ENCODE data around the gene ZNF687. TPM values are rescaled to one million over a fixed set of nuclear protein-coding genes. Genes with fewer than 3 reads are reported as not detected.

Gene ZNF687
- total RNA-seq, 1 donor from 2014 or later: 16.2 TPM

DNA sequence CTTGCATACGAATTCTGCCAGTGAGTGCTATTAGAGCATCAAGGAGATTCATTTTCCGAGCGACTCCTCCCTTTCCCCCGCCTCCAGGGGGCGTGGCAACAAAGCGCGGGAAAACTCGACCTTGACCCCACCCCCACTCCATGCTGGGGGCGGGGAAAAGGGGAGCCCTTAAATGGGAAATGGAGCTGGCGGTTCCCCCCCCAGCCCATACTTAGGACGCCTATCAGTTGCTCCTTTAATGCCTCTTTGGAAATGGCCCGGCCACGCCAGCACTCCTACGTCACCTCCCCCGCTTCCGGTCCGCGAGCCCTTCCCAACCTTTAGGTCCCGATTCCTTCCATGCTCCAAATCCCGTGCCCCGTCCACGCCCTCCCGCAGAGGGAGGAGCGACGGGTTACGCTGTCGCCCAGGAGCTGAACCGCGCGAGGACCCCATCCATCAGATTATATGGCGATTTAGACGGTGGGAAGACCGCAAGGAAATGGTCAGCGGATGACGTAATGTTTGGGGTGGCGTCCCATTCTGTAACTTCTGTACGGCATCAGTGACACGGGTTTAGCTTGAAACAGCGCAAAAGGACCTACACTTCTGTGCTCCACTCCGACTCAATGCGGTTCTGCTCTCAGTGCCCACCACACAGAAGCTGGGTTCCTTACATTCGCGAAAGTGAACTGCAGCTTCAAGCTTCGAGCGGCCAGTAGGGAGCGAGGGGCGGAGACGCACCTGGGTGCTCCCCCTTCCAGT is 702 bp upstream of the ZNF687 start:
- peak; percentile 96 for DNase-seq (ENCODE audit: low spot score)

DNA sequence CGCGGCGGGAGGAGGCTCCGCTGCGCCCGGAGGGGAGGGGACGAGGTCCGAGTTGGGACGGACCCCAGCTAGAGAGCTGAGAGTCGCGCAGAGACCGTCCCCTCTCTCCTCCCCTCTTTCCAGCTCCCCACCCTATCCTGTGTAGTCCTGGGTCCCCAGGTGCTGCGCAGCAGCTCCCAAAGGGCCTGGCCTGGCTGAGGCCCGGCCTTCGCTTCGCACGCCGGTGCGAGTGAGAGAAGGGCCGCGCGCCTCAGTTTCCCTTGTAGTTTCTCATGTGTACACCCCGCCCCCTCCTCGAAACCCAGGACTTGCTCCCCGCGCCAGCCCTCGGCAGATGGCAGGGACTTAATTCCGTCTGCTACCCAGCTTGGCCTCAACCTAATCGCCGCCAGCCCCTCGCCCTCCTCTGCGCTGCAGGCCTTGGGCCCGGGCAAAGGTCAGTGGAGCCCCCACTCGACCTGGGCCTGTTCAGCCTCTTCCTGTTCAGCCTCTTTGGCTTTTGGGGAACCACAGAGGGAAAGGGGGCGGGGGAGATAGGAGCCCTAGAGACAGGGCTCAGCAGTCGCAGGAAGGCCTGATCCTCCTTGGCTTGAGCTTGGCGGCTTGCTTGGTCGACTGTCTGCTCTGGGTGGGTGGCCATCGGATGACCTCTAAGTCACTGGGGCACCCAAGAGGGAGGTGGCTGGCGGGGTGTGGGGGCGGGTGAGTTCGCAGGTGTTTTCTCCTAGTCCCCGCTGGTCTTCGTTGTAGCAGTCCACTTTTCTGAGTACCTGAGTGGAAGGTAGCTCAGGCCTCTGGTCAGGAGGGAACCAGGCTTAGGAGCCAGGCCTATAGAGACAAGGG is 1.0 kb downstream of the ZNF687 start:
- no peak for DNase-seq (ENCODE audit: low spot score)

- DNase-seq (ENCODE audit: low spot score): no peak
Measured at GRCh38 chr1:151284013-151284577, 2.0 kb downstream of the ZNF687 start.

- no peak for DNase-seq (ENCODE audit: low spot score)
Measured at GRCh38 chr1:151286619-151287340, 4.7 kb downstream of the ZNF687 start.

DNA sequence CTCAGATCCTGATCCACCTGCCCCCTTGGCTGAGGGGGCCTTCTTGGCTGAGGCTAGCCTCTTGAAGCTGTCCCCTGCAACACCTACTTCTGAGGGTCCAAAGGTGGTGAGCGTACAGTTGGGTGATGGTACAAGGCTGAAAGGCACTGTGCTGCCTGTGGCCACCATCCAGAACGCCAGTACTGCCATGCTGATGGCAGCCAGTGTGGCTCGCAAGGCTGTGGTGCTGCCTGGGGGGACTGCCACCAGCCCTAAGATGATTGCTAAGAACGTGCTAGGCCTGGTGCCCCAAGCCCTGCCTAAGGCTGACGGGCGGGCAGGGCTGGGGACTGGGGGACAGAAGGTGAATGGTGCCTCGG is 5.2 kb downstream of the ZNF687 start:
- DNase-seq (ENCODE audit: low spot score): no peak

DNA sequence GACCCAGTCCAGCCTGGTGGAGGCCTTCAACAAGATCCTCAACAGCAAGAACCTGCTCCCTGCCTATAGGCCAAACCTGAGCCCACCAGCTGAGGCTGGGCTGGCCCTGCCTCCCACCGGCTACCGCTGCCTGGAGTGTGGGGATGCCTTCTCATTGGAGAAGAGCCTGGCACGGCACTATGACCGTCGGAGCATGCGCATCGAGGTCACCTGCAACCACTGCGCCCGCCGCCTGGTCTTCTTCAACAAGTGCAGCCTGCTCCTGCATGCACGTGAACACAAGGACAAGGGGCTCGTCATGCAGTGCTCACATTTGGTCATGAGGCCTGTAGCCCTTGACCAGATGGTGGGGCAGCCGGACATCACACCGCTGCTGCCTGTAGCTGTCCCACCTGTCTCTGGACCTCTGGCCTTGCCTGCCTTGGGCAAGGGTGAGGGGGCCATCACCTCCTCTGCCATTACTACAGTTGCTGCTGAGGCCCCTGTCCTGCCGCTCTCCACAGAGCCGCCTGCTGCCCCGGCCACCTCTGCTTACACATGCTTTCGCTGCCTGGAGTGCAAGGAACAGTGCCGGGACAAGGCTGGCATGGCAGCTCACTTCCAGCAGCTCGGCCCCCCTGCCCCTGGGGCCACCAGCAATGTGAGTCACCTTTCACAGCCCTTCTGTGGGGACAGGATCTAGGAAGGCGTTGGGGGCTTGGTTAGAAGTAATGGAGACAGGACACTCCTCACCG is 5.8 kb downstream of the ZNF687 start:
- no peak for DNase-seq (ENCODE audit: low spot score)

DNA sequence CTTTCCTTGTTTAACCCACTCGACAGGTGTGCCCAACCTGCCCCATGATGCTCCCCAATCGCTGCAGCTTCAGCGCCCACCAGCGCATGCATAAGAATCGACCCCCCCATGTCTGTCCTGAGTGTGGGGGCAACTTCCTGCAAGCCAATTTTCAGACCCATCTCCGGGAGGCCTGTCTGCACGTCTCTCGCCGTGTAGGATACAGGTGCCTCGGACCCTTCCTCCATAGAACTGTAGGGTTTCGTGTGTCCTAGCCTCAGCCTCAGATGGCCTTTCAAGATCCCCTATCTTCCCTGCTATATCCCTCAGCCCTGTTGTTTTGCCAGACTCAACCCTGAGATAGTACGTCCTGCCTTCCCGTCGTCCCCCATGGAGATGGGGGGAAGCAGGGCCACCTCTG is 6.4 kb downstream of the ZNF687 start:
- no peak for DNase-seq (ENCODE audit: low spot score)

DNA sequence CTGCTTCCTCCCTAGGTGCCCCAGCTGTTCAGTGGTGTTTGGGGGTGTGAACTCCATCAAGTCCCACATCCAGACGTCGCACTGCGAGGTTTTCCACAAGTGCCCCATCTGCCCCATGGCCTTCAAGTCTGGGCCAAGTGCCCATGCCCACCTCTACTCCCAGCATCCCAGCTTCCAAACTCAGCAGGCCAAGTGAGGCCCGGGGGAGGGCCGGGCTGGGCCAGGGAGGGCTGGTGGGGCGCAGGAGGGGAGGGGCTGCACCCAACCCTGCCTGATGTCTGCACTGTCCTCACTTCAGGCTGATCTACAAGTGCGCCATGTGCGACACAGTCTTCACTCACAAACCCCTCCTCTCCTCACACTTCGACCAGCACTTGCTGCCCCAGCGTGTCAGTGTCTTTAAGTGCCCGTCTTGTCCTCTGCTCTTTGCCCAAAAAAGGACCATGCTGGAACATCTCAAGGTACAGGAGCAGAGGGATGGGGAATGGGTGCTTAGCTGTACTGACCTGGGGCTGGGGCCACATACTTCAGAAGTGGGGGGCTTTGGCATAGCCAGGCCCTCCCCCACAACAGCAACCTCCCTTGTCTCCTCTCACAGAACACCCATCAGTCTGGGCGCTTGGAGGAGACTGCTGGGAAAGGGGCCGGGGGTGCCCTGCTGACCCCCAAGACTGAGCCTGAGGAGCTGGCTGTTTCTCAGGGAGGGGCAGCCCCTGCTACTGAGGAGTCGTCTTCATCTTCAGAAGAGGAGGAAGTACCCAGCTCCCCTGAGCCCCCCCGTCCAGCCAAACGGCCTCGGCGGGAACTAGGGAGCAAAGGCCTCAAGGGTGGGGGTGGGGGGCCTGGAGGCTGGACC is 7.2 kb downstream of the ZNF687 start:
- DNase-seq (ENCODE audit: low spot score): no peak

DNA sequence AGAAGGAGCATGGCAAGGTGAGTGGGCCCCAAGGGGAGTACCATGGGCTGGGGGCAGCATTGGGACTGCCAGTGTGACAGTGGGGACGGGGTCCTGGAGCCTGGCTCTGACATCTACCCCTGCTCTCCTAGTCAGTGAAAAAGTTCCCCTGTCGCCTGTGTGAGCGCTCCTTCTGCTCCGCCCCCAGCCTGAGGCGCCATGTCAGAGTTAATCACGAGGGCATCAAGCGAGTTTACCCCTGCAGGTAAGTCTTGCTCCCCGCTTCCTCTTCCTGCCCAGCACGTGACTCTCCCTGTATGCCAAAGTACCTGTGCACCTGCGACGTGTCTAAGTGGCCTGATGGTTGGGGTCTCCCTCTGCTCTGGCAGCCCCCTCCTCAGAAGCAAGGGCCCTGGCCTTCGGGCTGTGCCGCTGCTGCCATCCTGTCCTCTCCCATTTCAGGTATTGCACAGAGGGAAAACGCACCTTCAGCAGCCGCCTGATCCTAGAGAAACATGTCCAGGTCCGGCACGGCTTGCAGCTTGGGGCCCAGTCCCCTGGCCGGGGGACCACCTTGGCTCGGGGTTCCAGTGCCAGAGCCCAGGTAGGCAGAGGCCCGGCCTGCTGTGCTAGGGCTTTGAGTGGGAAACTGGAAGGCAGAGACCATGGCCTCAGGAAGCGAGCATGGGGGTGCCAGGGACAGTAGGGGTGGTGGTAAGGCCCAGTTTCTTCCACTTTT is 8.1 kb downstream of the ZNF687 start:
- no peak for DNase-seq (ENCODE audit: low spot score)

DNA sequence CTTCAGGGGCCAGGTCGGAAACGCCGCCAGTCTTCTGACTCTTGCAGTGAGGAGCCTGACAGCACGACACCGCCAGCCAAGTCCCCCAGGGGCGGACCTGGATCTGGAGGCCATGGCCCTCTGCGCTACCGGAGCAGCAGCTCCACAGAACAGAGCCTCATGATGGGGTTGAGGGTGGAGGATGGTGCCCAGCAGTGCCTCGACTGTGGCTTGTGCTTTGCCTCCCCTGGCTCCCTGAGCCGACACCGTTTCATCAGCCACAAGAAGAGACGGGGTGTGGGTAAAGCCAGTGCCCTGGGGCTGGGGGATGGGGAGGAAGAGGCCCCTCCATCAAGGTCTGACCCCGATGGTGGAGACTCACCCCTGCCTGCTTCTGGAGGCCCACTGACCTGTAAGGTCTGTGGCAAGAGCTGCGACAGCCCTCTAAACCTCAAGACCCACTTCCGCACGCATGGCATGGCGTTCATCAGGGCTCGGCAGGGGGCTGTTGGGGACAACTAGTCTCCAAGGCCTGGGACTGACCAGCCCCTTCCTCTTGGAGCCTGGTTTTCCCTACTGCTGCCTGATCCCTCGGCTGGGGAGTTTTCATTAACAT is 8.7 kb downstream of the ZNF687 start:
- DNase-seq (ENCODE audit: low spot score): no peak

- DNase-seq (ENCODE audit: low spot score): no peak
Measured at GRCh38 chr1:151292207-151293030, 10.3 kb downstream of the ZNF687 start.

DNA sequence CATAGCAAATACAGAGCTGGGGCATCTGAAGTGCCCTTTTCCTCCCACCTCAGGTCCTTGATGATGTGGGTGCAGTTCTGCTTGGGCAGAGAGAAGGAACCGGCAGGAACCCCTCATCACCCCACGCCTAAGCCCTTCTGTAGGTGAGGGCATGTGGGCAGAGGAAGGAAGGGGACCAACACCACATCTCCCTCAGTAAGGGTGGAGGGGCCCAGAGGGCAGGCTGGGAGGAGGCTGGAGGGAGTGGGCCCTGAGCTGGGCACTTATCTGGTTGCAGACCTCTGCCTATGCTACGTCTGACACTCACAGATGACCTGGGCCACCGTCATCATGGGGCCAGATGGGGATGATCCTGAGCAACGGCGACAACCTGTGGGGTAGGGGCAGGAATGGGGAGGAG is 11.0 kb downstream of the ZNF687 start:
- no peak for DNase-seq (ENCODE audit: low spot score)

- DNase-seq (ENCODE audit: low spot score): no peak
Measured at GRCh38 chr1:151294742-151295462, 12.8 kb downstream of the ZNF687 start.

DNA sequence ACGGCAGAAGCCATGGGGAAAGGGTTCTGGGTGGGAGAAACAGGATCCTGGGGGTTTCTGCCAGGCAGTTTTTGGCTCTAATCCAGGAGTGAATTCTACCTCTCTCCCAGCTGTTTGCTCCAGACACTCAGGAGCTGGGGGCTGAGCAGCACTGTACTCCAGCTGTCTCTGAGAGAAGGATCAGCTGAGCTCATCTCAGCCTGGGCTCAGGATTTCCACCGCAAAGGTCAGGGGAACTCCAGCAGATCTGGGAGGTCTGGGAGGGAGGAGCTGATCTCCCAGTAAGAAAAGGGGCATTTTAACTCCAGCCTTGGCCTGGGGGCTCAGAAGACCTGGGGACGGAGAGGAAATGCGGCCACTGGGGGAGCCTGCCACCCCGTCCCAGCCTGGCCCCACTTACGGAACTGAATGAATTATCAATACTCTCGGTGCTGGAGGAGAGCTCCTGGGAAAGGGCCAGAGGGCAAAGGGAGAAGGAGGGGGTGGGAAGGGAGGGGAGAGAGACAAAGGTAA is 27.8 kb downstream of the ZNF687 start:
- no peak for DNase-seq (ENCODE audit: low spot score)

DNA sequence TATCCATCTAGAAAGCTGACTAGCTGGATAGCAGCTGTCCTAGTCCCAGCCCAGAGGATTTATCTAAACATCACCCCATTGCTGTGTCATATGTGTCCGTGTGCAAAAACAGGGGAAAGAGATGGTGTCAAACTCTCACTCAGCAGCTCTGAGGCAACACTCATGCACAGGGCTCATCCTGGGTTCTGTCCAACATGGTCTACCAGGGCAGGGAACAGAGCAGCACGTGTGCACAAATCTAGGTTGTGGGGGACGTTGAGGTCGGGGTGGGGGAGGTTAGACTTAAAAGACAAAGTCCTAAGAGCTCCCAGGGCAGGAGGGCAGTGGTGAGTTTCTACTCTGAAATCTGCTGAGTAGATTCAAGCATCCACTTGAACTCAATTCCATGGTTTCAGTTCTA is 28.9 kb downstream of the ZNF687 start:
- no peak for DNase-seq (ENCODE audit: low spot score)

GRCh38 chr1:151311589-151312331 is 29.7 kb downstream of the ZNF687 start:
- no peak for DNase-seq (ENCODE audit: low spot score)

Data from mesenteric fat pad (tissue), 1 donor.